Epidermal melanocyte (primary cell): ENCODE measurements around the gene DNMT1.
A peak's percentile ranks its signal among the peaks of the same experiment; 100 is the strongest.

Source experiments
- DNase-seq: peaks from one replicate; pipeline ENCODE4 v3.0.0; 2011; ENCODE audit warnings: low spot score; ENCODE audit not compliant: insufficient read length

The DNMT1 gene

GRCh38 chr19:10115392-10116084 is 79.2 kb downstream of the DNMT1 start:
- no peak for DNase-seq

GRCh38 chr19:10114651-10115391 is 79.9 kb downstream of the DNMT1 start:
- no peak for DNase-seq

- DNase-seq = no peak
Measured at GRCh38 chr19:10113964-10114650, 80.6 kb downstream of the DNMT1 start.

- no peak for DNase-seq
Measured at GRCh38 chr19:10113592-10113963, 81.2 kb downstream of the DNMT1 start.

- no peak for DNase-seq
Measured at GRCh38 chr19:10112895-10113591, 81.7 kb downstream of the DNMT1 start.

- no peak for DNase-seq
Measured at GRCh38 chr19:10112037-10112761, 82.6 kb downstream of the DNMT1 start.

- no peak for DNase-seq
Measured at GRCh38 chr19:10111405-10111811, 83.3 kb downstream of the DNMT1 start, which contains the start of gene P2RY11. P2RY11 (plus strand) TSS chr19:10111693; CDS start chr19:10111722, 29 bp downstream.

GRCh38 chr19:10110972-10111317 is 83.8 kb downstream of the DNMT1 start:
- DNase-seq = no peak

GRCh38 chr19:10110076-10110971 is 84.4 kb downstream of the DNMT1 start:
- DNase-seq = no peak

GRCh38 chr19:10109528-10109927 is 85.2 kb downstream of the DNMT1 start:
- DNase-seq = no peak

- DNase-seq = no peak
Measured at GRCh38 chr19:10107817-10108367, 86.9 kb downstream of the DNMT1 start.

- no peak for DNase-seq
Measured at GRCh38 chr19:10107254-10107653, 87.5 kb downstream of the DNMT1 start.

- DNase-seq = peak; percentile 100
Measured at GRCh38 chr19:10106100-10106936, 88.4 kb downstream of the DNMT1 start, which contains the start of gene PPAN. PPAN (plus strand) TSS chr19:10106362; CDS start chr19:10106395, 33 bp downstream.

GRCh38 chr19:10105509-10106099 is 89.1 kb downstream of the DNMT1 start:
- DNase-seq = no peak

- DNase-seq = no peak
Measured at GRCh38 chr19:10104665-10105508, 89.9 kb downstream of the DNMT1 start.

GRCh38 chr19:10104130-10104513 is 90.6 kb downstream of the DNMT1 start:
- DNase-seq = no peak

GRCh38 chr19:10102787-10103236 is 91.9 kb downstream of the DNMT1 start:
- DNase-seq = no peak
